Skeletal muscle satellite cell (primary cell): Measurements from ENCODE around the gene TTYH2.

Experiments
- H3K27me3 ChIP-seq: 2 replicates; pipeline ENCODE4 v1.7.0; 2013; ENCODE audit warnings: low read length; ENCODE audit not compliant: control insufficient read depth, insufficient read depth
- H3K36me3 ChIP-seq: 2 replicates; pipeline ENCODE4 v1.7.0; 2013; ENCODE audit warnings: mild to moderate bottlenecking, control low read depth, low read length; ENCODE audit not compliant: insufficient read depth
- H3K4me1 ChIP-seq: 2 replicates; pipeline ENCODE4 v1.7.0; 2013; ENCODE audit warnings: low read length; ENCODE audit not compliant: control insufficient read depth, insufficient read depth
- H3K4me2 ChIP-seq: 2 replicates; pipeline ENCODE4 v1.7.0; 2013; ENCODE audit warnings: mild to moderate bottlenecking, low read length
- H3K4me3 ChIP-seq: 2 replicates; pipeline ENCODE4 v1.7.0; 2013; ENCODE audit warnings: low read length
- H3K9ac ChIP-seq: 2 replicates; pipeline ENCODE4 v1.7.0; 2013; ENCODE audit warnings: mild to moderate bottlenecking, low read depth, low read length, moderate library complexity
- H3K9me3 ChIP-seq: replicated peaks from 2 replicates; pipeline ENCODE4 v1.7.0; 2013; ENCODE audit warnings: mild to moderate bottlenecking, control low read depth, low read length

The TTYH2 gene

DNA sequence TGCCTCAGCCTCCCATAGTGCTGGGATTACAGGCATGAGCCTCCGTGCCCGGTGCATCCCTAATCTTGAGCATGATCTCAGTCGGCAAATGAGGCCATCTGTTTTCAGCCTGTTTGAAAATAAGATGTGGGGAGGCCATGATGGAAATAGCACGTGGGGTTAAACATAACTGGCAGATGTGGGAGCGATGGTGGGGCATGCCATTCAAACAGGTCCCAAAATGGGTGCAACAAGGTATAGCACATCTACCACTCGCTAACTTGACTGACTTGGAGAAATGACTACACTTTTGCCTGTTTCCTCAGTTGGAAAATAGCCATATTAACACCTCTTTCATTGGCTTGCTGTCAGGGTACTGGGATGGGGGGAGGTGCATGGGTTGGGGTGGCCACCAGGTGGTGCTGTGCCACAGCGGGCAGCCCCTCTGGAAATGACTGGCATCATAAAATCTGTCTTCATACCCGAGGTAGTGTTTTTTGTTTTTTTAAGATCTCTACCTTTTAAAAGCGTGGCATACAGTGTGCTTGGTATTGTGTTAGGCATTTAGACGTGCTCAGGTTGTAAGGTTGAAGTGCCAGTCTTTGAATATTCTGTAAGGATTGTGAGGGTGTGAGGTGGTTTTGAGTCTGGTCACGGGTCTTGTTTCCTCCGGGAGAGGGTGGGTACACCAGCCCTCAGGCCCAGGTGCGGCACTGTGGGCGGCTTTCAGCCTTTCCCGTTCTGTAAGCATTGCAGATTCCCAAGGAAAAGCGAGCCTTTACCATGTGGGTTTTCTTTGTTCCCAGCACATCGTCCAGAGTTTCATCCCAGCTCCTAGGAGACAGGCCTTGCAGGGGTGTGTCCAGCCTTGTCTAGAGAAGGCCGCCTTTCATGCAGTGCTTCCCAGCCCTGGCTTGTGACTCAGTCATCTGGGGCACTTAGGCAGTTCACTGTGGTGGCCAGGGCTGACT, 2.9 kb upstream of the TTYH2 start:
- Histone ChIP-seq H3K9me3 (no peaks in the 10 kb centered on the region), H3K36me3 (peaks cover 52% of the 10 kb centered on the region), H3K4me3 (no peak overlapping the region), H3K9ac (no peak overlapping the region), H3K27me3 (peaks cover 4% of the 10 kb centered on the region), H3K4me2 (peak overlapping the region; percentile 91), H3K4me1 (peaks cover 53% of the 10 kb centered on the region)

DNA sequence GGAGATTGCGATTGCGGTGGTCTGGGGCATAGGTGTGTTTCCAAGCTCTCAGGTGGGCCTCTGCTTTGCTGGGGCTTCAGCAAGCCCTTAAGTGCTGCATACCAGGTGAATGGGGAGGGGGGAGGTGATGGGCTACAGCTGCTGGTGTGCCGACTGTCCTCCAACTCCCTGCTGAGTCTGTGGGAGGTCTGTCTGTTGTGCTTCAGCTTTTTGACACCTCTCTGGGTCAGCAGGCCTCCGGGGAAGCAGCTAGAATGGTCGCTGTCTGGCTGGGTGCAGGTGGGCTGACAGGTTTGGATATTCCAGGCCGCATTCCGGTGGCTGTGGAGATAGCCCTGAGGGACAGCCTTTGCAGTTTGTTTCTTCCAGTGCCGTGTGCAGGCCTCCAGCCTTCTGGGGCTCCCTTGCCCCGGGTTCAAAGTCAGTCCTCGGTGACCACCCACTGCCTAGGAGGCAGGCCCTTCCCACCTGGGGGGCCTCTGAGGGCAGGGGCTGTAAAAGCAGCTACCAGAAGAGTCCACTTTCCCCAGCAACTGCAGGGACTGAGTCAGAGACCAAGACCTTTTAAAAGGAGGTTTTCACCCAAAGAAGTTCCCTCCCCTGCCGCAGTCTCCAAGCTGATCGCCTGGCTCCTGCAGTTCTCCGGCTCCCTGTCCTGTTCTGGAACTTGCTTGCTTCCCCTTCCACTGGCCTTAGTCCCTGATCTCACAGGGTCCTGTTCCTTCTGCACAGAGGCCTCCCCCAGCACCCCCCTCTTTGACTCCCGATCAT, 2.0 kb upstream of the TTYH2 start:
- Histone ChIP-seq H3K4me1 (peaks cover 44% of the 10 kb centered on the region), H3K4me3 (peak overlapping the region; percentile 76), H3K36me3 (peaks cover 45% of the 10 kb centered on the region), H3K9ac (peak overlapping the region; percentile 77), H3K27me3 (peaks cover 12% of the 10 kb centered on the region), H3K9me3 (no peaks in the 10 kb centered on the region), H3K4me2 (peak overlapping the region; percentile 91)

DNA sequence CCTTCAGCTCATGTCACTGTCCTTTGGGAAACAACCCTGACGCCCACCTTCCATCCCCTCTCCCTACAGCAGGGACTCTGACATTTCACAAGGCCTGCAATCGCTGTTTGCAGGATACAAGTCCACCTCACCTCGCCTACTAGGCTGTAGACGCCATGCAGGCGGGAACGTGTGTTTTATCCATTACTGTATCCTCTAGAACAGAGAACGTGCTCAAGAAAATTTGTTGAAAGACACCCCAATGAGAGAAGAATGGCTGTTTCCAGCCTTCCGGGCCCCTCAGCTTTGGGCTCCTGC, 1.5 kb upstream of the TTYH2 start:
- Histone ChIP-seq H3K4me1 (peaks cover 42% of the 10 kb centered on the region), H3K4me2 (peak overlapping the region; percentile 91), H3K9ac (peak overlapping the region; percentile 77), H3K4me3 (peak overlapping the region; percentile 76), H3K36me3 (peaks cover 41% of the 10 kb centered on the region), H3K27me3 (peaks cover 17% of the 10 kb centered on the region), H3K9me3 (no peaks in the 10 kb centered on the region)

DNA sequence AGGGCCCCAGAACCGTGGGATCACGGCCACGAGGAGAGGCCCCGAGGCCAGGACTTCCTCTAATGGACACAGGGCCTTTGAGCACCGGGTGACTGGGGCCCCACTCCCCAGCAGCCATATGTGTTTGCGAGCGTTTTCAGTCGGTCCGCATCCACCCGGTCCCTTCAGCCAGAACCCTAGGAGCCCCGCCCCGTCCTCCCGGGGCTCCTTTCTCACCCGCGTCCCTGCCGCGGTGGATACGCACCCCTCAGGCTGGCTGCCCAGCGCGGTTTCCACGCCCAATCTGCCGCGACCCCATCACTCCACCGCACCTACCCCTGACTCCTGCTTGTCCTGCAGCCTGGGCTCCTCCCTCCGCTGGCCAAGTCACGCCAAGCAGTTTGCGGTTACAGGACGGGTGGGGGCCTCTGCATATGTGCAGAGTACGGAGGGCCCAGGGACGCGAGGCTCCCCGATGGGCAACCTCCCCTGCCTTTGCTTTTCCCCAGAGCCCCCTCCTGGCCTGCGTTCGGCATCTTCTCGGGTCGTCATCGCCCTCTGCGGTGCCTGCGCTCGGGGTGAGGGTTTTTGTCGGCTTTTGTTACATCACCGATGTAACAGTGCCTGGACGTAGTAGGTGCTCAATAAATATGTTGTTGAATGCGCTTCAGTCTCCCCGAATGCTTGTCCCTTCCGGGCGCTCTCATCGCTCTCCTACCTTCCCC, 1.0 kb upstream of the TTYH2 start:
- peaks cover 20% of the 10 kb centered on the region for H3K27me3 ChIP-seq
- H3K9ac ChIP-seq = peak overlapping the region; percentile 77
- no peaks in the 10 kb centered on the region for H3K9me3 ChIP-seq
- H3K4me1 ChIP-seq = peaks cover 38% of the 10 kb centered on the region
- H3K4me2 ChIP-seq = peak overlapping the region; percentile 91
- peaks cover 38% of the 10 kb centered on the region for H3K36me3 ChIP-seq
- peak overlapping the region; percentile 76 for H3K4me3 ChIP-seq

DNA sequence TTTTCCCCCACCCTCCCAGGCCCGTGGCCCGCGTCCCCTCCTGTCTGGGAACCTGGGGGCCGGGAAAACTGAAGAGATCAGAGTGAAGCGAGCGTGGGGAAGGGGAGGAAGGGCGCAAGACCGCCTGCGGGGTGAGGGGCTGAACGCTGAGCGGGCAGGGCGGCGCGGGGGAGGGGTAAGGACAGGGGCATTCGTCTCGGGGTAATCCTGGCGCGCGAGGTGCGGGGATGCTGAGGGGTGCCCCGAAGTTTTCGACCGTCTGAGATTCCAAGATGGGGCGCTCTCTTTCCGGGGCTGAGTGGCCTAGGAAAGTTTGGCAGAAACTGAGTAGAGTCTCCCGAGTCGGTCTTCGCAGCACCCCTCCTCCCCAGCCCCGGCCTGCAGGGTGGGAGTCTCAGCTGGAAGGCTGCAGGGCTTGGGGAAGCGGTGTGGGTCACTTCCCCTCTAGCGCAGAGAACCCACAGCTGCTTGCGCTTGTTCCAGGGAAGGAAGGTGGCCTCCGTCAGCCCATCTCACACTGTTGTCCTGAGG, 555 bp downstream of the TTYH2 start:
- H3K9me3 ChIP-seq = no peaks in the 10 kb centered on the region
- no peak overlapping the region for H3K9ac ChIP-seq
- peak overlapping the region; percentile 60 for H3K4me3 ChIP-seq
- peak overlapping the region; percentile 77 for H3K4me2 ChIP-seq
- H3K36me3 ChIP-seq = peaks cover 24% of the 10 kb centered on the region
- peaks cover 27% of the 10 kb centered on the region for H3K4me1 ChIP-seq
- peaks cover 24% of the 10 kb centered on the region for H3K27me3 ChIP-seq

DNA sequence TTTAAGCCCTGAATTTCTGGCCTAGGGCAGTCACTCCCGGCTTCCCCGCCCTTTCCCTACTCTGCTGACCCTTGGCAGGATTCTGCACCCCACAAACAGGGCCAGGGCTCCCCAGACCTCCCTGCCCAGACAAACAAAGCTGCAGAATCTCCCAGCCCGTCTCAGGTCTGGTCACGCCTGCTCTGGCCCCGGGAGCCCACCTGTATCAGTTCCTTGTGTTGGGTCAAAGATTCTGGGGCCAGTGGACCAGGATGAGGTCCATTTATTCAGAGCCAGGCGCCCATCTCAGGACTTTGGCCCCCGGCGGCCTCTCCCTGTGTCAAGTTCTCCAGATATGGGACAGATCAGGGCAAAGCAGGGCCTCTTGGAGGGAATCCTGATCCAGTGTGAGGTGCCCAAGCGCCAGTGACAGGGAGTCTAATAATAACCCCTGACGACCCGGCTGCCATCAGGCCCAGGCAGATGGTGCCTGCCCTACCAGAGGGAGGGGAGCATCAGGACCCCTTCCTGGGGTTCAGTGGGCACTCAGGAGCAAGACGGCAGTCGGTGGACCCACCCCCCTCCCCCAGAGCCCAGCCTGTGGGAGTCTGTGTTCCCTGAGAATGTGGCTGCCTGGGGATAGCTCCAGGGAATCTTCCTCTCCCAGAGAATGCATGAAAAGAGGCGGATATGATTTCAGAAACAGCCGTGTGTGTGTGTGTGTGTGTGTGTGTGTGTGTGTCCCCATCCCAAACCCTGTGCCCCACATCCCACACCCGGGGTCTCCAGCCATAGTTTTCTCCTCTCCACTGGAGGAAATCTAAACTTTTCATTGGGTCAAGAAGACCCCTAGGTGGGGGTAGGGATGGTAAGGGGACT, 1.3 kb downstream of the TTYH2 start:
- Histone ChIP-seq H3K36me3 (peaks cover 16% of the 10 kb centered on the region), H3K27me3 (peaks cover 24% of the 10 kb centered on the region), H3K9ac (no peak overlapping the region), H3K9me3 (no peaks in the 10 kb centered on the region), H3K4me2 (peak overlapping the region; percentile 1), H3K4me1 (peaks cover 22% of the 10 kb centered on the region), H3K4me3 (no peak overlapping the region)

DNA sequence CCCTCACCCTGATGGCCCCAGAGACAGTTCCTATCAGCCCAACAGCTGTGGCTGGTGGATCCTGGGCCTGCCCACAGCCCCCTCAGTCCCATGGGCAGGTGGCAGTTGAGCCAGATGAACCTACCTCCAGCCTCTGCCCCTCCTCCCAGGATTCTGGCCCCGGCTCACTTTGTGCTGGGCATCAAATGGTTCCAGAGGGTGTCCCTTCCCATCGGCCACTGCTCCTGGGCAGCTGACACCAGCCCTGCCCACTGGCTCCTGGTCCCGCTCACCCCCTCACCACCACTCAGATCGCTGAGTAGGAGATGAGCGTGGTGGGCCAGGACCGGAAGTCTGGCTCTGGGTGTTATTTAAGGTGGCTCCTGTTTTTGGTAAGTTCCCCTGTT, 2.0 kb downstream of the TTYH2 start:
- peaks cover 10% of the 10 kb centered on the region for H3K36me3 ChIP-seq
- no peak overlapping the region for H3K9ac ChIP-seq
- peaks cover 24% of the 10 kb centered on the region for H3K27me3 ChIP-seq
- H3K4me1 ChIP-seq = peaks cover 22% of the 10 kb centered on the region
- H3K9me3 ChIP-seq = no peaks in the 10 kb centered on the region
- H3K4me2 ChIP-seq = no peak overlapping the region
- H3K4me3 ChIP-seq = no peak overlapping the region

DNA sequence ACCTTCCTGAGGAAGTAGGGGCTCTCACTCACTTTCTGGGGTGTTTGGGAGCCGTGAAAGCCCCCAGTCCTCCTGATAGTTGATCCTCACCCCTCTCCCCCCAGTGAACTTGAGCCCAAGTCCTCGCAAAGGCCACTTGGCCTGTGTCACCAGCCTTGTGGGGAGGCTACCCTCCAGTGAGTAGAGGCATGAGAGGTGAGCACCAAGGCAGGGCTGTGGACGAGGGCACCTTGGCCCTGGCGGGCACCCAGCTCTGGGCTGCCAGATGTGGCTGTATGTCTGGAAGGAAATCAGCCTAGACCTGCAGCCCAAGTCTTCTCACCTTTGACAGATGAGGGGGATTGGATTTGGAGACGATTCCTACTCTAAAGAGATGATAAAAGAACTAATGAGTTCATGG, 3.1 kb downstream of the TTYH2 start:
- peaks cover 11% of the 10 kb centered on the region for H3K4me1 ChIP-seq
- no peak overlapping the region for H3K4me3 ChIP-seq
- no peaks in the 10 kb centered on the region for H3K9me3 ChIP-seq
- no peak overlapping the region for H3K9ac ChIP-seq
- H3K27me3 ChIP-seq = peaks cover 24% of the 10 kb centered on the region
- H3K36me3 ChIP-seq = no peaks in the 10 kb centered on the region
- no peak overlapping the region for H3K4me2 ChIP-seq

DNA sequence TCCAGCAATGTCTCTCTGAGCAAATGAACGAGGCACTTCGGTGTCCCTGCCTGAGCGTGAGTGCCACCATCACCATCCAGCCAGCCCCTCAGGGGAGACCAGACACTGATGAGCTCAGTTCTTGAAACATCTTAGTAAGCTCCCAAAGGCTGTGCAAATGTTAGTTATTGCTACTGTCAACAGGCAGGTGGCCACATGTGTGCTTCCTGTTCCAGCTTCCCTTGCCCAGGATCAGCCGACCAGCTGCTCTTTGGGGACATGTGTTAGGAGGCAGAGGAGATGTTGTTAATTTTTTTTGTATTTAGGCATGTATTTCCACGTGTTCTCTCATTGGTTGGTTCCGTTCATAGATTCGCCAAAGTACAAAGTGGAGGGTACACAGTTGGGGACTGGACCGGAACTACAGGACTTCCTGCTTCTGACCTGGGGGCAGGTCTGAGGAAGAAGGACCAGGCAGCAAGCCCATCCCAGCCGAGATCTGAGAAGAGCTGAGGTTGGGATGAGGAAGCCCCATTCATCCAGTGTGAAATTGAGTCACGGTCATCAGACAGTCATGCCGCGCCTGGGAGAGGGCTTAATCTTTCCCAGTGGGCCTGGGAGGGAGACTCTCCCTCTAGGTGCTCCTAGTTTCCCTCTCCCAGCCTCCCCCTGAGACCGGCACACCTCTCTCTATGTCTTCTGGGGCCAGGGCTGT, 3.8 kb downstream of the TTYH2 start:
- H3K4me1 ChIP-seq = peaks cover 4% of the 10 kb centered on the region
- H3K27me3 ChIP-seq = peaks cover 24% of the 10 kb centered on the region
- H3K4me3 ChIP-seq = no peak overlapping the region
- no peaks in the 10 kb centered on the region for H3K36me3 ChIP-seq
- no peak overlapping the region for H3K4me2 ChIP-seq
- H3K9ac ChIP-seq = no peak overlapping the region
- no peaks in the 10 kb centered on the region for H3K9me3 ChIP-seq

DNA sequence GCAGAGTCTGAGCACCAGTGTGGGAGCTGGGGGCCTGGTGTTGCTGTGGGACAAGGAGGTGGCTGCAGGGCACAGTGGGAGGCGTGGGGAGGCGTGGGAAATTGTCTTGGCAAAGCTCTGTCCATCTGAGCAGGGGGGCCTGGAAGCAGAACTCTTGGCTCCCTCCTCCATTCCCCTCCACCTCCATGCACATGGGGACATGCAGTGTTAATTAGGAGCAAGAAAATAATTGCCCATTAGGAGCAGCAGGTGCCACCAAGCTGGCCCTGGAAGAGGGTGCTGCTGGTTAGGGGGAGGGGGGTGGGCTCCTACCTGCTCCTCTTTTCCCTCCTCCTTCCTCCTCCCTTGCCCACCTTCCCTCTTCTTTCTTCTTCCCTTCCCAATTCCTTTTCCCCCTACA, 4.5 kb downstream of the TTYH2 start:
- no peak overlapping the region for H3K9ac ChIP-seq
- H3K9me3 ChIP-seq = no peaks in the 10 kb centered on the region
- peaks cover 24% of the 10 kb centered on the region for H3K27me3 ChIP-seq
- no peaks in the 10 kb centered on the region for H3K36me3 ChIP-seq
- H3K4me2 ChIP-seq = no peak overlapping the region
- H3K4me3 ChIP-seq = no peak overlapping the region
- H3K4me1 ChIP-seq = no peaks in the 10 kb centered on the region
